Stimulated activated naive CD4-positive, alpha-beta T cell treated with Interleukin-2 at 50 U/mL for 16 hours (primary cell): ENCODE measurements around the gene ZNF737.
"Not testable (repeated sequence)": the region's sequence is repeated elsewhere in the genome, so short reads cannot be mapped to it uniquely, and the experiment has no call there.

Source experiments
- DNase-seq: peaks from one replicate; lab custom pipeline; 2025; lab: John Stamatoyannopoulos, UW

ZNF737 gene

DNA sequence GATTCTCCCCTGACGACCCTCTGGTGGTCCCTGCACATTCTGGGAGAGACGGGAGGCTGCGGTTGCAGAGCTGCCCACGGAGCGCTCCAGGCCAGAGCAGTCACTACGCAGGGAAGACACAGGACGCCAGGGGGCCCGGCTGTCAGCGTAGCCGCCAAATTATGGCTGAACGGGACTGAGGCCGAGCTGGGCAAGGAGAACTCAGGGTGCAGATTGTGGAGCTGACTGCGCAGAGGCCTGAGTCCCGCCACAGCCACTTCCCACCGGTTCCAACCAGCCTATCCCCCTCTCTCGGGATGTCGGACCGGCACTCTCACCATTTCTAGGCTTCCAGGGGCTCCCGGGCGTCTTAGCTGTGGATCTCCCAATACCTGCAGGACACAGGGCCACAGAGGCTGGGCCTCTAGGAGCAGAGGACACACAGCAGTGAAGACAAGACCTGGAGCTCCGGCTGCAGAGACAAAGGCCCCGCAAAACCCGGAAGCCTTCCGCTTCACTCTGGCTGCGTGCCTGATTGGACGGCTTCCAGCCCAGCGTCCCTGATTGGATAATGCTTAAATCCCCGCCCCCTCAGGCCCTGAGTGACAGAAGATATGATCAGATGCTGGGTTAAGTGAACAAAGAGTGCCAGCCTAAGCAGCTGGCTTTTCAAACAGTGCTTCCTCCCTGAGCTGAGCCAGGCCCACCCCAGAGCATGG lies at the start of gene ZNF737:
ZNF737 (minus strand) TSS at position 461 of the 698 bp plus-strand sequence; CDS start at position 320, 141 bp downstream.
- DNase-seq, result peak; percentile 91

DNA sequence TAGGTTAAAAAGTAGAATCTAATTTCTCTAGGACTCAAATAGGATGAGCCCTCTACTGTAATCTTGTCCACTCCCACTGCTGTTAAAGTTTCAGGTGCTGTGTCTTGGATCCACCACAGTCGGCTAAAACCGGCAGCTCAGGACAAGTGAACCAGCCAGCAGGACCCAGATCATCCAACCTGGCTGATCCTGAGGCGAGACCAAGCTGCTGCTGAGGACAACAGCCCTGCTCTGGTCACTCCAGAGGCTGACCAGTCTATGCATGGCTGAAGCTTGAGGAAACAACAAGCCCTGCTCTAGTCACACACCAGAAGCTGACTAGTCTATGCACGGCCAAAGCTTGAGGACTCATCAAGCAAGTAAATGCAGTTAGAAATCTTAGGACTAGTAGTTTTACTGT lies 49.4 kb upstream of the ZNF737 start:
- not testable (repeated sequence) for DNase-seq

DNA sequence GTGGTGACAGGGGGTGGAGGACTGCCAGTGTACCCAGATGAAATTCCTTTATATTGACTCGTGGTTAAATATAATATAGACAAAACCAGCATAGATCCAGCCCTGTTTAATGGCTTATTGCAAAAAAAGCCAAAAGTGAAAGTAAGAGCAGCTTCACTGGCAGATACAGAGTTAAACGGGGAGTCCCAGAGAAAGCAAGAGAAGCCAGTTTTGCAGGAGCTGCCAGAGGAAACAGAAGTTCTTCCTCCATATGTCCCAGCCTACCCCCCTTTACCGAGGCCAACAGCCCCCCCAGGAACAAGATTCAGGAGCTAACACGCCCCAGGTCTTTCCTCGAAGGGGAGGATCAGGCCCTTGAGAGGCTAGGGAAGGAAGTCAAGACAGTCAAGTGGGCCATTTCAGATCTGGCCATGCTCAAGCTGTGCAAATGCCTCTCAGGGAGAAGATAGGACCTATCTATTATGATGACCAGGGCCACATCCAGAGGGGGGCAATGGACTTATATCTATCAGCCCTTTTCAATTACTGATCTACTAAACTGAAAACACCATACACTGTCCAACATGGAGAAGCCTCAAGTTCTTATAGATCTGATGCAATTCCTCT lies 47.2 kb upstream of the ZNF737 start:
- no peak for DNase-seq

DNA sequence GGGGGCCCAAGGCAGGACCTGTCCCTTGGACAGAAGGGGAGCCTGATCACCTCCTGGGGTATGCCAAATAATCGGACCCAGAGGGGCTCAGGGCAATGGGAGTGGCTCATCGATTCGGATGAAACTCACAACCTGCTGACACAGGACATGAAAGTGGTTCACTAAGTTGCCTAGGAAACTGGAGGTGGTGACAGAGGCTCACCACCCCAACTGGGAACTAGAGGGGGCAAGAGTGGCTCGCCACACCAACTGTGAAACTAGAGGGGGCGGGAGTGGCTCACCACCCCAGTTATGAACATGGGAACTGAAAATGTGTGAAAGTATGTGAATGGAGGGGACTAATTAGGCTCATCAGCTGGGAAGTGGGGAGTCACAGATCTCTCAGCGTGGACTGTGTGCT lies 46.3 kb upstream of the ZNF737 start:
- DNase-seq, result no peak

DNA sequence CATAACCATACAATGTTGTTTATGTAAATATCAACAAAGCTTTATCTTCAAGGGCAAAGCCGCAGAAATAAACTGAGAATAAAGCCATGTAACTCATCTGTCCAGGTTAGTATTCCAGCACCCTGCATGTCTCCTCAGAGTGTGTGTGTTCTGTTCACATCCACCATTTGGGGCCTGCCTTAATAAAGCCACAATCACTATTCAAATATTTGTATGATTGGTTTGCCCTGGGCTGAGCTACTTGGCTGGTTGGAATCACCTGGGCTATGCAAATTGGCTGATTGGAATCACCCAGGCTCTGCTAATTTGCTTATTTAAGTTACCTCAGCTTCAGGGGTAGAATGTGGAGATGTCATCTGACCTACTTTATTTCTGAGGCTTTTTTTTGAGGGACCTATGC lies 42.4 kb upstream of the ZNF737 start:
- no peak for DNase-seq

DNA sequence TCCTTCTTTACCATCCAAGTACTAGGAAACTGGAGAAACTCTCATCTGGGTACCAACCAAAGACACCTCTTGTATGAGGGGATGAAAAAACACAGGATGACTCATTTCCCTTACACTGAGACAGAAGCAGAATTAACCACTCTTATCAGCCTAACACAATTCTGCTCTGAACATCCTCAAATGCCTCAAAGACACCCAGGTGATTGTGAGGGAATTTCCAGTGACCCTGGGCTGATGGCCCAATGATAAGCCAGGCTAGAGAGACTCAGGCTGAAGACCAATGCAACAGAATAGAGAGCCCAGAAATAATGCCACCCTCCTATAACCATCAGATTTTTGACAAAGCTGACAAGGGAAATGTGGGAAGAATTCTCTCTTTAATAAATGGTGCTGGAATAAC lies 7.0 kb downstream of the ZNF737 start:
- DNase-seq, result no peak

DNA sequence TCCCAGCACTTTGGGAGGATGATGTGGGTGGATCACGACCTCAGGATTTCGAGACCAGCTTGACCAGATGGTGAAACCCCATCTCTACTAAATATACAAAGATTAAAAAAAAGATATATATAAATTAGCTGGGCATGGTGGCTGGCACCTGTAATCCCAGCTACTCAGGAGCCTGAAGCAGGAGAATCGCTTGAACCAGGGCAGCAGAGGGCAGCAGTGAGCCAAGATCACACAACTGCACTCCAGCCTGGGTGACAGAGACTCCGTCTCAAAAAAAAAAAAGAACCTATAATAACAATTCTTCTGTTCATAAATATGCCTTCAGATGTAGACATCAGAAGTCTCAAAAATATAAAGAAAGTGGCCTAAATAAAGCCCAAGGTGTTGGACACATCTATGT lies 7.6 kb downstream of the ZNF737 start:
- no peak for DNase-seq

DNA sequence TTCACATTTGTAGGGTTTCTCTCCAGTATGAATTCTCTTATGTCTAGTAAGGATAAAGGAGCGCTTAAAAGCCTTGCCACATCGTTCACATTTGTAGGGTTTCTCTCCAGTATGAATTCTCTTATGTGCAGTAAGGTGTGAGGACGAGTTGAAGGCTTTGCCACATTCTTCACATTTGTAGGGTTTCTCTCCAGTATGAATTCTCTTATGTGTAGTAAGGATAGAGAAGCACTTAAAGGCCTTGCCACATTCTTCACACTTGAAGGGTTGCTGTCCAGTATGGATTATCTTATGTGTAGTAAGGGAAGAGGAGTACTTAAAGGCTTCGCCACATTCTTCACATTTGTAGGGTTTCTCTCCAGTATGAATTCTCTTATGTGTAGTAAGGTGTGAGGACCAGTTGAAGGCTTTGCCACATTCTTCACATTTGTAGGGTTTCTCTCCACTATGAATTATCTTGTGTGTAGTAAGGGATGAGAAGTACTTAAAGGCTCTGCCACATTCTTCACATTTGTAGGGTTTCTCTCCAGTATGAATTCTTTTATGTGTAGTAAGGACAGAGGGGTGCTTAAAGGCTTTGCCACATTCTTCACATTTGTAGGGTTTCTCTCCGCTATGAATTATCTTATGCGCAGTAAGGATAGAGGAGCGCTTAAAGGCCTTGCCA lies 20.8 kb downstream of the ZNF737 start:
- not testable (repeated sequence) for DNase-seq

DNA sequence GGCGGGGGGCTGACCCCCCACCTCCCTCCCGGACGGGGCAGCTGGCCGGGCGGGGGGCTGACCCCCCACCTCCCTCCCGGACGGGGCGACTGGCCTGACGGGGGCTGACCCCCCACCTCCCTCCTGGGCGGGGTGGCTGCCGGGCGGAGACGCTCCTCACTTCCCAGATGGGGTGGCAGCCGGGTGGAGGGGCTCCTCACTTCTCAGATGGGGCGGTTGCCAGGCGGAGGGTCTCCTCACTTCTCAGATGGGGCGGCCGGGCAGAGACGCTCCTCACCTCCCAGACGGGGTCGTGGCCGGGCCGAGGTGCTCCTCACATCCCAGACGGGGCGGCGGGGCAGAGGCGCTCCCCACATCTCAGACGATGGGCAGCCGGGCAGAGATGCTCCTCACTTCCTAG lies 35.3 kb downstream of the ZNF737 start:
- DNase-seq, result not testable (repeated sequence)

DNA sequence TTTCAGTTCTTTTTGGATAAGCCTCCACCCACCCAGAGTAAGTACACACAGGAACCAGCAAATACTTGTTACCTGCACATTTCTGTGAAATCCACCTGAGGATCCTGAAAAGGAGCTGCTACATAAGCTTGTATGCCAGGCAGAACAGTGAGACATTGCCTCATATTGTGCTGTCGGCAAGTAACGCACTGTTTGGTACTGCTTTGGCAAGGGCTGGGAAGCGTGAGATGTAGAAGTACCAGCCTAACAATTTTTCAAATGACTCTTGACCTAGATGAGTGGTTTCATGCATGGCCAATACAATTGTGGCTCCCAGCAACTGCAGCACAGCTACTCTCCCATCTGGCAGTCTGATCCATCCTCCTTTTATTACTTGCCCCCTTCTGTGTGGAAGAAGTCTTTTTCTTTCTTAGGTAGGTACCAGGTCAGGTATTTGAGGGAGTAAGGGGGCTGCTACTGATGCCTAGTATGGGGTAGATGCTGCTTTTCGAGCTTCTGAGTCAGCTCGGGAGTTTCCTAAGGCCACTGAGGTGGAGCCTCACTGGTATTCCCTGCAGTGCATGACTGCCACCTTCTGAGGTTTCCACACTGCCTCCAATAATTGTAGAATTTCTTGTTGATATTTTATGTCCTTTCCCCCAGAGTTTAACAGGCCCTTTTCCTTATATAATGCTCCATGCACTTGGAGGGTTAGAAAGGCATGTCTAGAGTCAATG lies 52.2 kb downstream of the ZNF737 start:
- DNase-seq, result no peak

DNA sequence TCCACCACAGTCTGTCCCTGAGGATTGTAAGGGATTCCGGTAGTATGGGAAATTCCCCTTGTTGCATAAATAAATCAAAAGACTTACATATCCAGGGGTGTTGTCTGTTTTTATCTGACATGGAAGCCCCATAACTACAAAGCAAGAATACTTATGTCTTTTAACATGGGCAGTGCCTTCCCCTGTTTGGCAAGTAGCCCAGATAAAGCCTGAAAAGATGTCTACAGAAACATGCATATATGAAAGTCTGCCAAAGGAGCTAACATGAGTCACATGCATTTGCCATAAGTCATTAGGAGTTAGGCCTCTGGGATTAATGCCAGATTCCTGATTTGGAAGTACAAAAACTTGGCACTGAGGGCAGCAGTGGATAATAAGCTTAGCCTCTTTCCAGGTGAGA lies 62.1 kb downstream of the ZNF737 start:
- DNase-seq, result no peak
